ENCODE results near the gene XCL1. TPM values are rescaled to one million over a fixed set of nuclear protein-coding genes. Genes with fewer than 3 reads are reported as not detected.

XCL1 gene
- total RNA-seq, 1 experiment from 2014 or later: 0.06 TPM

GRCh38 chr1:168626326-168626725, 49.9 kb downstream of the XCL1 start:
- peaks cover 14% of the 10 kb centered on the region for H3K4me1 ChIP-seq
- DNase-seq: no peak
- no peaks in the 10 kb centered on the region for H3K27me3 ChIP-seq
- no peak overlapping the region for H3K4me3 ChIP-seq
- no peak overlapping the region for H3K27ac ChIP-seq
- no peaks in the 10 kb centered on the region; the same call in 1 of the 2 replicates for H3K9me3 ChIP-seq (replicated peaks)
- no peaks in the 10 kb centered on the region for H3K36me3 ChIP-seq

GRCh38 chr1:168627370-168627769, 51.0 kb downstream of the XCL1 start:
- H3K4me1 ChIP-seq: peaks cover 14% of the 10 kb centered on the region
- no peaks in the 10 kb centered on the region; the same call in 1 of the 2 replicates for H3K9me3 ChIP-seq (replicated peaks)
- DNase-seq: no peak
- no peaks in the 10 kb centered on the region for H3K36me3 ChIP-seq
- no peaks in the 10 kb centered on the region for H3K27me3 ChIP-seq
- no peak overlapping the region for H3K4me3 ChIP-seq
- no peak overlapping the region for H3K27ac ChIP-seq

DNA sequence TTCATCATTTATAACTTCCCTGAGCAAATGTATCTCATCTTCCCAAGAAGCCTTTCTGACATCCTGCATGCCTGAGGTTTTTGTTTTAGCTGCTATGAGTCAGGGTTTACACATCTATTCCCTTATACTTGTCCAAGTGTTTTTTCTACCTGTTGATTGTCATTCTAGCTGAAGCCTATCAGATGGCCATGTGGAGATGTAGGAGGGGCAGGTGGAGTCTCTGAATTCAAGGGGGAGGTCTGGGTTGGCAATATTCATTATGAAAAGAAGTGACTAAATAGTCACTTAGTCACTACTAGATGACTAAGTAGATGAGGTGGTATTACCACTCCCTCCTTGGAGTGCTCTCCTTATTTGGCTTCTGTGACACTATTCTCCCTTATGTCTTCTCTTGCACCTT, 52.4 kb downstream of the XCL1 start:
- no peak for DNase-seq
- H3K27ac ChIP-seq: no peak overlapping the region
- no peaks in the 10 kb centered on the region for H3K27me3 ChIP-seq
- H3K9me3 ChIP-seq (replicated peaks): no peaks in the 10 kb centered on the region
- no peak overlapping the region for H3K4me3 ChIP-seq
- H3K4me1 ChIP-seq: peaks cover 3% of the 10 kb centered on the region; the same call in 1 of the 2 replicates
- no peaks in the 10 kb centered on the region for H3K36me3 ChIP-seq

DNA sequence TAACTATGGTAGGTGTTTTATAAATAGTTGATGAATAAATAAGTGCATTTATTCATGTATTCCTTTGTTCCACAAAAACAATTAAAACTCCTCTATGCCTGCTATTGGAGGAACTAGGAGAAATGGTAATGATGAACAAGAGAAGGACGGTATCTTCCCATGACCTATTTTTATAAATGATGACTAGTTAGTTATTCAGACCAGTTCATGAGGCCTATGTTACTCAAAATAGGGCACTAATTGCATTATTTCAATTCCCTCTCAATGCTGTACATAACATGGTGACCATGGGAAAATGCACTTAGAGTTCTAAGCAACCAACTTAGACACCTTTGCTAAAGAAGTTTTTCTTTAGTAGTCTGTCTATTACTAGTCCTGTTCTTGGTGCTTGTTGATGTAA, 53.1 kb downstream of the XCL1 start:
- Histone ChIP-seq H3K4me1 (no peaks in the 10 kb centered on the region), H3K27ac (no peak overlapping the region), H3K9me3 (replicated peaks) (no peaks in the 10 kb centered on the region), H3K4me3 (no peak overlapping the region), H3K36me3 (no peaks in the 10 kb centered on the region), H3K27me3 (no peaks in the 10 kb centered on the region)
- no peak for DNase-seq

Other genes starting within 250 kb of the XCL1 start
- gene XCL2, start 32.6 kb upstream of the XCL1 start, total RNA-seq (2014; rRNA removed; shearing (Covaris generic)): not detected in 2 replicates
- gene DPT, start 152.6 kb downstream of the XCL1 start, total RNA-seq (2014; rRNA removed; shearing (Covaris generic)): not detected in 2 replicates

All from SJCRH30 (cell line).